OCI-LY1 (cell line): Measurements from ENCODE around the gene NBPF9.
"Not testable (repeated sequence)": the region's sequence is repeated elsewhere in the genome, so short reads cannot be mapped to it uniquely, and the experiment has no call there.

ENCODE experiments used
- H2AFZ ChIP-seq: fragments of 200-600 bp; sonication (generic), shearing (Covaris generic); 2 replicates; pipeline ENCODE4 v1.6.0; 2014; ENCODE audit warnings: antibody characterized with exemption, mild to moderate bottlenecking, low read length
- H3F3A ChIP-seq: fragments of 200-600 bp; sonication (generic), shearing (Covaris generic); 2 replicates; pipeline ENCODE4 v1.6.0; 2014; ENCODE audit warnings: mild to moderate bottlenecking, antibody characterized with exemption, low read length, moderate library complexity; ENCODE audit not compliant: insufficient read depth
- H3K27ac ChIP-seq: fragments of 200-600 bp; sonication (generic); 2 replicates; pipeline ENCODE4 v1.5.1; 2014; ENCODE audit warnings: low read length, mixed run types, mild to moderate bottlenecking, low read depth; ENCODE audit not compliant: poor library complexity, severe bottlenecking
- H3K27me3 ChIP-seq: fragments of 200-600 bp; sonication (generic); 2 replicates; pipeline ENCODE4 v1.6.0; 2014; ENCODE audit warnings: antibody characterized with exemption, mild to moderate bottlenecking, low read length, moderate library complexity; ENCODE audit not compliant: insufficient read depth
- H3K36me3 ChIP-seq: fragments of 200-600 bp; sonication (generic); 2 replicates; pipeline ENCODE4 v1.6.1; 2014; ENCODE audit warnings: mild to moderate bottlenecking, antibody characterized with exemption, low read length, moderate library complexity, mixed read lengths; ENCODE audit not compliant: insufficient read depth
- H3K4me1 ChIP-seq: fragments of 200-600 bp; sonication (generic); 2 replicates; pipeline ENCODE4 v1.5.1; 2014; ENCODE audit warnings: mild to moderate bottlenecking, low read length, moderate library complexity; ENCODE audit not compliant: insufficient read depth, severe bottlenecking
- H3K4me2 ChIP-seq: fragments of 200-600 bp; sonication (generic), shearing (Covaris generic); 2 replicates; pipeline ENCODE4 v1.6.1; 2014; ENCODE audit warnings: low read length
- H3K4me3 ChIP-seq: fragments of 200-600 bp; sonication (generic); 2 replicates; pipeline ENCODE4 v1.5.1; 2014; ENCODE audit warnings: low read length, low read depth, mild to moderate bottlenecking, mixed read lengths; ENCODE audit not compliant: poor library complexity, severe bottlenecking
- H3K79me2 ChIP-seq: fragments of 200-600 bp; shearing (Covaris generic); 2 replicates; pipeline ENCODE4 v1.6.1; 2016; ENCODE audit warnings: mixed run types, low read length, mixed read lengths; ENCODE audit not compliant: insufficient read depth
- H3K9ac ChIP-seq: fragments of 200-600 bp; sonication (generic), shearing (Covaris generic); 2 replicates; pipeline ENCODE4 v1.6.1; 2014; ENCODE audit warnings: mild to moderate bottlenecking, low read length, mixed read lengths
- H3K9me2 ChIP-seq: fragments of 200-600 bp; sonication (generic), shearing (Covaris generic); 2 replicates; pipeline ENCODE4 v1.6.1; 2014; ENCODE audit warnings: low read depth, mild to moderate bottlenecking, low read length, mixed read lengths
- H3K9me3 ChIP-seq: fragments of 200-600 bp; shearing (Covaris generic); 2 replicates; pipeline ENCODE4 v1.6.1; 2014; ENCODE audit warnings: low read length, mixed read lengths
- H4K20me1 ChIP-seq: fragments of 200-600 bp; sonication (generic), shearing (Covaris generic); 2 replicates; pipeline ENCODE4 v1.6.0; 2016; ENCODE audit warnings: mild to moderate bottlenecking, low read length; ENCODE audit not compliant: insufficient read depth

NBPF9 gene

DNA sequence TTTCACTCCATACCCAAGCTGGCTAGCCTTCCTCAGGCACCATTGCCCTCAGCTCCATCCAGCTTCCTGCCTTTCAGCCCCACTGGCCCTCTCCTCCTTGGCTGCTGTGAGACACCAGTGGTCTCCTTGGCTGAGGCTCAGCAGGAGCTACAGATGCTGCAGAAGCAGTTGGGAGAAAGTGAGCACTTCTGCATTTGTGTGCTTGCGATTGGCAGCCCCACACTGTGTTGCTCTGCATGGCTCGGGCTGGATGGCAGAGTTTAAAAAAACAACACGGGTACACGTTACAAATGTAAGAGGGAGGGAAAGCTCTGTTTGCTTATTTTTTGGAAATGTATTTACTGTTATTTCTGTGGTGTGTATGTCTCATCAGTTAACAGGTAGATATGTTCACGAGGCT is 90.8 kb downstream of the NBPF9 start:
- H2AFZ ChIP-seq, H3K4me1 ChIP-seq, H4K20me1 ChIP-seq, H3K9ac ChIP-seq, H3K27me3 ChIP-seq, H3K4me2 ChIP-seq, H3K36me3 ChIP-seq, H3K9me2 ChIP-seq, H3K27ac ChIP-seq, H3F3A ChIP-seq, H3K9me3 ChIP-seq, H3K79me2 ChIP-seq, H3K4me3 ChIP-seq: not testable (repeated sequence)

DNA sequence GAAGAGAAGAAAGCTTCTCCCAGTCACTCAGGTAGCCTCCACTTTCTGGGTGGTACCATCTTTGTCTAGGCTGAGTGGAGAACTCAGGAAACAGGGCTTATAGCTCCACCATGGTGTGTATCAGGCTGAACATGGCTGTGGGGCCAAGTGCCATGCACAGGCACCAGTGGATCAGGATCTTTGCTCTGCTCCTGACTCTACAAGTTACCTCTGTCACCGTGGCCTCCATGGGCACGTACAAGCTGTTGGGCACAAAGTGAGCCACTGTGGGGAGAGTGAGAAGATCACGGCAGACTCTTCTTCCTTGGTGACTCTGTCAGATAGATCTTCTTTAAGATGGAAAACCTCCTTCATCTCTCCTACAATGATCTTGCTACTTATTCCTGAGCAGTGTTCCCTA is 93.6 kb downstream of the NBPF9 start:
- not testable (repeated sequence) for H3K9ac ChIP-seq, H3F3A ChIP-seq, H3K4me3 ChIP-seq

DNA sequence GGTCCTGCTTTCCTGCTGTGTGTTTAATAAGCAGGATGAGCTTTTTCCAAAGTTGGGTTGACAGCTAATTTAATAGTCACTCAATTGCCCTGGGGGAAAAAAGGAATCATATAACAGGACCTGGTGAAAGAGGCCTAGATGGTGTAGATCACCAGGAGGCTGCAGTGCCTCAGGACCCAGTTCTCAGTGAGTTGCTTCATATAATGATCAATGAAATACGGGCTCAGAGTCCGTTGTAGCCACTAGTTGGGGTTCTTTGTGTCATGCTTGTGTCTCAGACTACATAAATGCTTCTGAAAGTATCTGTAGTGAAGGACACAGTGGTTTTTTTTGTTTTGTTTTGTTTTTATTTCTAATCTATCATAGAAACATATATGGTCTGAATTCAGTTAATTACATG is 94.6 kb downstream of the NBPF9 start:
- H2AFZ ChIP-seq, H3K27me3 ChIP-seq, H3K4me2 ChIP-seq, H3K79me2 ChIP-seq, H3K9ac ChIP-seq, H3F3A ChIP-seq, H3K4me1 ChIP-seq, H4K20me1 ChIP-seq, H3K27ac ChIP-seq, H3K36me3 ChIP-seq, H3K4me3 ChIP-seq, H3K9me3 ChIP-seq, H3K9me2 ChIP-seq: not testable (repeated sequence)

More for the DNA sequence above, 93.6 kb downstream of the NBPF9 start:
- not testable (repeated sequence) for H3K4me1 ChIP-seq, H3K79me2 ChIP-seq, H3K9me3 ChIP-seq, H3K9me2 ChIP-seq, H2AFZ ChIP-seq, H4K20me1 ChIP-seq, H3K27ac ChIP-seq, H3K27me3 ChIP-seq, H3K36me3 ChIP-seq, H3K4me2 ChIP-seq

DNA sequence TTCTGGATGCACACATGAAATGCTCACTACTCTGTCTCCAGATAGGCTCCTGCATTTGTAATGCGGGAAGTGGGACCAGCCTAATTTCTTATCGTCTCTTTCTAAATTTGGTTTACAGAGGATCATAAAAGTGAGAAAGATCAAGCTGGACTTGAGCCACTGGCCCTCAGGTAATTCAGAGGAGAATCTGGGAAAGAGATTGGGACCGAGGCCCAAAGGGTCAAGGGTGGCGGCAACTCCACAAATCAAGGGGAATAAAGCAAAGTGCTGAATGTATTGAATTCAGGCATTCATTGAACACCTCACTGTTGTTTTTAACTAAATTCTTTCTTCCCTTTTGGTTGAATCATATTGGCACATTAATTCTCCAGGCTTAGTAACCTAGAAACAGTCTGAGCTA is 95.0 kb downstream of the NBPF9 start:
- not testable (repeated sequence) for H3F3A ChIP-seq, H3K4me1 ChIP-seq, H4K20me1 ChIP-seq, H3K4me3 ChIP-seq, H3K27ac ChIP-seq, H3K36me3 ChIP-seq, H3K79me2 ChIP-seq, H3K9me3 ChIP-seq, H3K9me2 ChIP-seq, H3K27me3 ChIP-seq, H2AFZ ChIP-seq, H3K4me2 ChIP-seq, H3K9ac ChIP-seq
